GM19468 (cell line): ENCODE data around the gene GAL3ST3.

Experiments used
- ATAC-seq: cut with Tn5 transposase; IDR thresholded peaks from one replicate; pipeline ENCODE4 v1.9.1; 2021; ENCODE audit warnings: mild to moderate bottlenecking, moderate library complexity, moderate number of reproducible peaks; ENCODE audit not compliant: unreplicated experiment; ENCODE audit errors: extremely low read depth

Gene GAL3ST3

GRCh38 chr11:65997286-65997685 lies 51.7 kb downstream of the GAL3ST3 start:
- no peak for ATAC-seq

- no peak for ATAC-seq
These were observed 56.9 kb downstream of the GAL3ST3 start for GRCh38 chr11:65992056-65992455.
